CD4-positive, alpha-beta T cell treated with Interleukin-6 for 4 hours (primary cell): ENCODE results near the gene IL1R1.
"Not testable (repeated sequence)": the region's sequence is repeated elsewhere in the genome, so short reads cannot be mapped to it uniquely, and the experiment has no call there.

Experiments
- DNase-seq: peaks from one replicate; pipeline ENCODE4 v3.0.0-alpha.2; 2020; ENCODE audit warnings: mixed read lengths

IL1R1 gene

GRCh38 chr2:102141970-102142828, at the start of gene IL1R1:
Gene IL1R1, plus strand, starts transcription at chr2:102142746. Its CDS starts 14,979 bp downstream, at chr2:102157725.
- no peak for DNase-seq

- no peak for DNase-seq
Observed at GRCh38 chr2:102093662-102094061, 48.9 kb upstream of the IL1R1 start.

- DNase-seq, result peak; percentile 20
Observed at GRCh38 chr2:102094917-102095316, 47.6 kb upstream of the IL1R1 start.

GRCh38 chr2:102096103-102096502, 46.4 kb upstream of the IL1R1 start:
- no peak for DNase-seq

GRCh38 chr2:102098756-102099155, 43.8 kb upstream of the IL1R1 start:
- DNase-seq, result no peak

- DNase-seq, result no peak
Observed at GRCh38 chr2:102099536-102100298, 42.8 kb upstream of the IL1R1 start.

GRCh38 chr2:102100371-102101096, 42.0 kb upstream of the IL1R1 start:
- no peak for DNase-seq

- DNase-seq, result no peak
Observed at GRCh38 chr2:102101097-102101848, 41.3 kb upstream of the IL1R1 start.

GRCh38 chr2:102101849-102102635, 40.5 kb upstream of the IL1R1 start:
- no peak for DNase-seq

- DNase-seq, result not testable (repeated sequence)
Observed at GRCh38 chr2:102102636-102102948, 40.0 kb upstream of the IL1R1 start.

GRCh38 chr2:102103284-102103683, 39.3 kb upstream of the IL1R1 start:
- no peak for DNase-seq

- peak; percentile 60 for DNase-seq
Observed at GRCh38 chr2:102103992-102104871, 38.3 kb upstream of the IL1R1 start.

- peak; percentile 9 for DNase-seq
Observed at GRCh38 chr2:102106133-102106556, 36.4 kb upstream of the IL1R1 start.

- not testable (repeated sequence) for DNase-seq
Observed at GRCh38 chr2:102106813-102107740, 35.5 kb upstream of the IL1R1 start.

- DNase-seq, result no peak
Observed at GRCh38 chr2:102107741-102108070, 34.8 kb upstream of the IL1R1 start.

GRCh38 chr2:102109016-102109415, 33.5 kb upstream of the IL1R1 start:
- no peak for DNase-seq

- DNase-seq, result no peak
Observed at GRCh38 chr2:102110171-102110570, 32.4 kb upstream of the IL1R1 start.

- DNase-seq, result no peak
Observed at GRCh38 chr2:102110596-102111334, 31.8 kb upstream of the IL1R1 start.

GRCh38 chr2:102111823-102112222, 30.7 kb upstream of the IL1R1 start:
- no peak for DNase-seq
